Measurements from ENCODE around the gene NDUFAF5.

DNA sequence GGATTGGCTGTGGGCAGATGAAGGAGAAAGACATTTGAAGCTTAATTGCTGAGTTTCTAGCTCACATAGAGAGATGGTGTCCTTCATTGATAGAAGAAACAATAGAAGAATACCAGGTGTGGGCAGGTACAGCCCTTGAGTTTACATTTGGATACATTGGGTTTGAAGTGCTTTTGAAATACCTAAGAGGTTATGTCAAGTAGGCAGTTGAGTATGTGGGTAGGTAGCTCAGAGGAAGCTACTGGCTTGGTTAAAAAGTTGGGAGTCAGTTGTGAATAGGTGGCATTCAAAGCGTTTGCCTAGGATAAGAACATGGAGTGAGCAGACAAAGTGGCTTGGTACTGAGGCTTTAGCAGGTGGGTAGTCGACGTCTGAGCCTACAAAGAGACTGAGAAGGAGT lies 25.0 kb downstream of the NDUFAF5 start:
- TF ChIP-seq CTCF (IDR thresholded peaks at IDR 0.05) (no peak), POLR2A (IDR thresholded peaks at IDR 0.05) (no peak)

Measured in heart left ventricle (tissue), 13 donors.